ENCODE data around the gene LRRC28. TPM values are rescaled to one million over a fixed set of nuclear protein-coding genes. Genes with fewer than 3 reads are reported as not detected.

The LRRC28 gene
- total RNA-seq, 1 experiment from 2014 or later: 21.4 TPM

DNA sequence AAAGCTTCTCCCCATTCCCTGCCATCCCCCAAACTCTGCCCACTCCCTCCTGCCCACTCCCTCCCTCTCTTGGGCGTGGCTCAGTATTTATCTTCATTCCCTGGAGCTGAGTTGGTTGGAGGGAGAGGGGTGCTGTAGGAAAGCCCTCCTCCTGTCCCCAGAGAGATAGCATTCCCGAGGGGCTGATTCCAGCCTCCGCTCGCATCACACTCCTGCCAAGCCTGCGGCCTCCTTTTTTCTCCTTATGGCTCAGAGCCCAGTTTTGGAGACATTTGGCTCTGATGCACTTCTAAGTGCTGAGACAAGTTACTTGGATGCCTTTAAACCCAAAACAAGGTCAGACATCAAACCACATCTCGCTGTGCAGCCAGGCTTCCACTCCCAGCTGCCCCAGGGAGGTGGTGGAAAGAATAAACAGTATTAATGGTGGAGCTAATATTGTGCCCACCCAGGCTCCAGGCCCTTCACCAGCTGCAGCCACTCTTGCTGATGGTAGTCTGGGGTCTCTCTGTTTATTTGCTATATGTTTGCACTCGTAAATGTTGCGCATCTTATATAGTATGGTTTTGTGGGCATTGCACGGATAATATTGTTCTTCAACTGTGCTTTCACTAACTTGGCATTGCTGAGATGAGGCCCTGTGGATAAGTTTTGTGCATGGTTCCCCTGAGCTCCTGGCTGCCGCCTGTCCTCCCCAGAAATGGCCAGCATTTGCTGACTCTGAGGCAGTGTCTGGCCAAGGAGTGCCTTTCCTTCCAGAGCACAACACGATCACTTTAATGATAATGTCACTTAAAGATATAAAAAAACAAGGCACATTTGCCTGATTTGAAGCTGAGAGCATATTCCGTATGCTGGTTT, 157.2 kb downstream of the LRRC28 start:
- intact Hi-C loops (cut with micrococcal nuclease): loop anchor here (1.0 kb wide), 1 partner anchor 296 kb away; no protein-coding TSS in a partner anchor
- Histone ChIP-seq H3K9ac (ENCODE audit: low read length) (no peak overlapping the region), H3K4me1 (ENCODE audit: control insufficient read depth in 1 of 2, insufficient read depth in 2 of 2, low read length in 2 of 2) (peaks cover 0 to 12% of the 10 kb centered on the region in 2 experiments; a peak in 1 of 4 replicates), H3K4me3 (replicated peaks in 1 of 2; ENCODE audit: low read depth in 1 of 2, low read length in 2 of 2) (no peak overlapping the region), H3K27ac (ENCODE audit: low read depth, low read length) (no peak overlapping the region), H3K27me3 (ENCODE audit: insufficient read depth, low read length) (no peaks in the 10 kb centered on the region), H3K79me2 (ENCODE audit: insufficient read depth, low read length) (no peaks in the 10 kb centered on the region), H3K9me3 (ENCODE audit: control insufficient read depth in 1 of 2, insufficient read depth in 1 of 2, low read depth in 1 of 2, low read length in 2 of 2) (no peaks in the 10 kb centered on the region), H3K4me2 (ENCODE audit: low read length) (peak overlapping the region; percentile 18; the same call in 1 of the 2 replicates), H2AFZ (ENCODE audit: low read depth, low read length, poor library complexity, severe bottlenecking) (no peak overlapping the region), H4K20me1 (ENCODE audit: insufficient read depth) (no peaks in the 10 kb centered on the region), H3K9me2 (ENCODE audit: insufficient read depth) (no peaks in the 10 kb centered on the region), H3K36me3 (ENCODE audit: control insufficient read depth in 1 of 2, insufficient read depth in 2 of 2, low read length in 2 of 2) (no peaks in the 10 kb centered on the region)
- no peak for DNase-seq (ENCODE audit: low read depth, low spot score)
- CTCF ChIA-PET: interaction anchor here (0.7 to 3.5 kb wide), 4 partner anchors 148 to 348 kb away, joined by 3 to 62 read pairs (median 6); no protein-coding TSS in a partner anchor
- POLR2A ChIA-PET: interaction anchor here (1.1 kb wide), 1 partner anchor 300 kb away, joined by 6 read pairs; no protein-coding TSS in a partner anchor
- TF ChIP-seq, protein P1, sequence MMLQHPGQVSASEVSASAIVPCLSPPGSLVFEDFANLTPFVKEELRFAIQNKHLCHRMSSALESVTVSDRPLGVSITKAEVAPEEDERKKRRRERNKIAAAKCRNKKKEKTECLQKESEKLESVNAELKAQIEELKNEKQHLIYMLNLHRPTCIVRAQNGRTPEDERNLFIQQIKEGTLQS (IDR thresholded peaks at IDR 0.05): no peak
- TF ChIP-seq ZFX (IDR thresholded peaks at IDR 0.05) (no peak), ZNF274 (IDR thresholded peaks at IDR 0.05; ENCODE audit: low read depth, low read length) (no peak), EZH2 (IDR thresholded peaks at IDR 0.05) (no peak), SP1 (IDR thresholded peaks at IDR 0.05; ENCODE audit: low read depth) (no peak), YY1 (IDR thresholded peaks at IDR 0.05; ENCODE audit: extremely low read depth, insufficient replicate concordance, low read depth, low read length) (no peak)
- TF ChIP-seq, protein P2, sequence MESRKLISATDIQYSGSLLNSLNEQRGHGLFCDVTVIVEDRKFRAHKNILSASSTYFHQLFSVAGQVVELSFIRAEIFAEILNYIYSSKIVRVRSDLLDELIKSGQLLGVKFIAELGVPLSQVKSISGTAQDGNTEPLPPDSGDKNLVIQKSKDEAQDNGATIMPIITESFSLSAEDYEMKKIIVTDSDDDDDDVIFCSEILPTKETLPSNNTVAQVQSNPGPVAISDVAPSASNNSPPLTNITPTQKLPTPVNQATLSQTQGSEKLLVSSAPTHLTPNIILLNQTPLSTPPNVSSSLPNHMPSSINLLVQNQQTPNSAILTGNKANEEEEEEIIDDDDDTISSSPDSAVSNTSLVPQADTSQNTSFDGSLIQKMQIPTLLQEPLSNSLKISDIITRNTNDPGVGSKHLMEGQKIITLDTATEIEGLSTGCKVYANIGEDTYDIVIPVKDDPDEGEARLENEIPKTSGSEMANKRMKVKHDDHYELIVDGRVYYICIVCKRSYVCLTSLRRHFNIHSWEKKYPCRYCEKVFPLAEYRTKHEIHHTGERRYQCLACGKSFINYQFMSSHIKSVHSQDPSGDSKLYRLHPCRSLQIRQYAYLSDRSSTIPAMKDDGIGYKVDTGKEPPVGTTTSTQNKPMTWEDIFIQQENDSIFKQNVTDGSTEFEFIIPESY (IDR thresholded peaks at IDR 0.05; ENCODE audit: extremely low read depth, insufficient replicate concordance, low read length): no peak
- BruUV-seq (replicated peaks): no TSS peak
- RAD21 ChIA-PET (ENCODE audit: low non-redundant PET in 1 of 2, low total read pairs in 2 of 2, uncharacterized antibody in 2 of 2, unreplicated experiment in 2 of 2): interaction anchor here in 1 of 2 experiments (1.0 to 1.9 kb wide), 2 partner anchors 296 to 348 kb away, joined by 3 to 12 read pairs; no protein-coding TSS in a partner anchor
- ATAC-seq: peak; percentile 39

Measured in HCT116 (cell line).